Lung (tissue), 12 donors: ENCODE results near the gene ATG2A. TPM values are rescaled to one million over a fixed set of nuclear protein-coding genes. Genes with fewer than 3 reads are reported as not detected.

Source experiments
- ATAC-seq: fragments of 200-7000 bp; cut with Tn5 transposase; one replicate; pipeline ENCODE4 v1.9.1; 2020; ENCODE audit warnings: moderate number of reproducible peaks; ENCODE audit not compliant: insufficient read depth, low FRiP score
- DNase-seq, 3 donors: peaks; one replicate each; pipeline ENCODE4 v3.0.0-alpha.2; 2013 to 2017
- H3K27ac ChIP-seq, 2 donors: one replicate each; pipeline ENCODE4 v1.5.1; 2013; ENCODE audit warnings: mild to moderate bottlenecking in 2 of 2, moderate library complexity in 2 of 2, control low read depth in 1 of 2, inconsistent platforms in 1 of 2, low read depth in 1 of 2, low read length in 1 of 2
- H3K27me3 ChIP-seq, 3 donors: one replicate each; pipeline ENCODE4 v1.5.1; 2013; ENCODE audit warnings: low read length in 2 of 3; ENCODE audit not compliant: control insufficient read depth in 3 of 3, insufficient read depth in 3 of 3
- H3K36me3 ChIP-seq, 4 donors: one replicate each; pipeline ENCODE4 v1.5.1; 2013; ENCODE audit warnings: low read length in 4 of 4, mild to moderate bottlenecking in 1 of 4, moderate library complexity in 1 of 4; ENCODE audit not compliant: control insufficient read depth in 4 of 4, insufficient read depth in 4 of 4
- H3K4me1 ChIP-seq, 5 donors: one replicate each; pipeline ENCODE4 v1.5.1; 2013; ENCODE audit warnings: low read length in 5 of 5, mild to moderate bottlenecking in 2 of 5, moderate library complexity in 1 of 5; ENCODE audit not compliant: control insufficient read depth in 5 of 5, insufficient read depth in 5 of 5
- H3K4me3 ChIP-seq: one replicate; pipeline ENCODE4 v1.5.1; 2013; ENCODE audit warnings: mild to moderate bottlenecking, control low read depth, moderate library complexity
- H3K9ac ChIP-seq, 2 donors: one replicate each; pipeline ENCODE4 v1.5.1; 2013; ENCODE audit warnings: low read length in 2 of 2, control low read depth in 1 of 2; ENCODE audit not compliant: insufficient read depth in 1 of 2
- H3K9me3 ChIP-seq, 4 donors: one replicate each; pipeline ENCODE4 v1.5.1; 2013; ENCODE audit warnings: low read length in 3 of 4, mild to moderate bottlenecking in 1 of 4, moderate library complexity in 1 of 4; ENCODE audit not compliant: control insufficient read depth in 4 of 4, insufficient read depth in 3 of 4
- CTCF ChIP-seq: IDR thresholded peaks from 2 replicates; pipeline ENCODE4 v1.5.1; 2012; ENCODE audit warnings: mild to moderate bottlenecking; ENCODE audit errors: control extremely low read depth, extremely low read depth
- WGBS, 2 donors: extraction: QIAGEN DNeasy Blood & Tissue Kit; methylation state at CpG; one replicate each; pipeline ENCODE4 v1.1.7; 2013; 5-methylcytosine and 5-hydroxymethylcytosine counted together
- polyA plus RNA-seq, 2 donors: library from polyadenylated mRNA; stranded (reverse); fragments of 200-250 nt; gene quantifications; one replicate each; pipeline ENCODE4 v1.2.1, GENCODE V29; 2013
- total RNA-seq, 2 donors: library from RNA; depleted of rRNA in 1 of 2; stranded (reverse); fragments of >200 nt in 1 of 2; gene quantifications; one replicate each; pipeline ENCODE4 v1.2.1, GENCODE V29; 2014 to 2021
- donor health status: control.
- donor health status: control.
- donor health status: Bipolar disorder and iron deficiency.
- donor health status: healthy.
- donor health status: DM: yes; HTN: yes; CAD: no.

Gene ATG2A
- total and polyA plus RNA-seq, 4 donors = 17.4 to 32.5 (median 21.0) TPM

DNA sequence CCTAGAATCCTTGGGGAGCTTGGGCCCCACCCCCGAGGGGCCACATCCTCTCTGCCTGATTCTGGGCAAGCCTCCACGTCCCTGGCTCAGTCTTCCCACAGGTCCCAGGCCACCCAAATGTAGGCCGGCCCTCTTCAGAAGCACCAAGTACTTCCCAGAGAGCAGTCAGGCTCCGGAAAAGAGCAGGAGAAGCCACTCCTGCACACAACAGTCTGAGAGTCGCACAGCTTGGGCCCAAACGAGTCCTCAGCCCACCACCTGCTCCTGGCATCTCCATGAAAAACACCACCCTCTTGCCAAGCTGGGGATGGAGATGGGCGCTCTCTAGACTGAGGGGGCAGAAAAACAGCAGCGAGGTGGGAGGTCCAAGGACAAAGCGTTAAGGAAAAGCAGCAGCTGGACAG lies 54.0 kb downstream of the ATG2A start:
- no peak overlapping the region for H3K4me3 ChIP-seq
- ATAC-seq = no peak
- WGBS, 2 donors = 44 to 63% methylated on average over 9 of the region's 9 CpGs

GRCh38 chr11:64861227-64861975 lies 55.6 kb downstream of the ATG2A start:
- Histone ChIP-seq H3K9ac (no peak overlapping the region), H3K27ac (peak overlapping the region in 1 of 2 donors; percentile 47), H3K27me3 (no peaks in the 10 kb centered on the region), H3K9me3 (peaks cover 0 to 3% (median 0%) of the 10 kb centered on the region in 4 donors), H3K36me3 (peaks cover 0 to 18% (median 7%) of the 10 kb centered on the region in 4 donors), H3K4me1 (peaks cover 15 to 45% (median 23%) of the 10 kb centered on the region in 5 donors), H3K4me3 (no peak overlapping the region)
- ATAC-seq = no peak
- WGBS, 2 donors = 53 to 80% methylated on average over 6 of the region's 6 CpGs
- no peak for DNase-seq
- no peak for TF ChIP-seq CTCF

More for the DNA sequence above, 54.0 kb downstream of the ATG2A start:
- Histone ChIP-seq H3K9me3 (peaks cover 0 to 3% (median 0%) of the 10 kb centered on the region in 4 donors), H3K4me1 (peaks cover 15 to 41% (median 26%) of the 10 kb centered on the region in 5 donors), H3K36me3 (peaks cover 0 to 18% (median 6%) of the 10 kb centered on the region in 4 donors), H3K9ac (peak overlapping the region in 1 of 2 donors; percentile 6), H3K27ac (peak overlapping the region; percentile 91 to 92), H3K27me3 (no peaks in the 10 kb centered on the region)
- TF ChIP-seq CTCF = no peak
- peak; percentile 66 to 85 (median 74) for DNase-seq

DNA sequence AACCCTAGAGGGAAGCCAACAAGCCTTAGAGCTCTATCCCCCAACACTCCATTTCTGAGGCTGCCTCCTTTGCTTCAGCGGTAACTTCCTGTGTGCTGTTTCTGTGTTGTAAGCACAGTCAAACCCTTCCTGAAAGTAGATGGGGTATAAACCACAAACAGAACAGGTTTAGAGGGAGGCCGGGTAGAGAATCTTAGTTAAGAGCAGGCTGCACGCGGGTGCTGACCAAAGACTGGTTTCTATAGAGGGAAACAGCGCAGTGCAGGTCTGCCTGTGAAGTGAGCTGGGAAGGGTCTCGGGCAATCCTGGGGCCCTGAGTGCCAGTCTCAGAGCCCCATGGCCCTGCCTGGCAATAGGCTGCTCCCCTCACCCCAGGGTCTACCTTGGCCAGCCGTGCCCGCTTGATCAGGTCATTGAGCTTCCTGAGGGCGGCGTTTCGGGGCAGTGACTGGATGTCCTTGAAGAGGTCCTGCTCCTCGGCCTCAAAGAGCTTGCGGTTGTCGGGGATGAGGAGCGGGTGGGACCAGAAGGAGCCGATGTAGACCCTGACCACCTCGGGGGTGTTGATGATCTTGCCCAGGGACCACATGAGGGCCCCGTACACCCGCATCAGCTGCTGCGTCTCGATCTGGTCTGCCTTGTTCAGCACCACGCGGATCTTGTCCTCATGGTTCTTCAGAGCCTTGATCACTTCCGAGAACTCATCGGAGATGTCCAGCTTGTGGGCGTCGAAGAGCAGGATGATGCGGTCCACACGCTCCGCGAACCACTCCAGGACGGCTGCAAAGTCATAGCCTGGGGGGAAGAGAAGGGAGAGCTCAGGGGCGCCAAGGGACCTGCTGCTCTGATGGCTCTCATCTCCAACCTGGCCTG lies 57.2 kb downstream of the ATG2A start:
- ATAC-seq (no peak), DNase-seq (no peak)
- Histone ChIP-seq H3K27ac (peak overlapping the region; percentile 57 to 74), H3K4me1 (peaks cover 15 to 55% (median 29%) of the 10 kb centered on the region in 5 donors), H3K9me3 (peaks cover 0 to 3% (median 0%) of the 10 kb centered on the region in 4 donors), H3K4me3 (no peak overlapping the region), H3K36me3 (peaks cover 0 to 22% (median 7%) of the 10 kb centered on the region in 4 donors), H3K9ac (no peak overlapping the region), H3K27me3 (no peaks in the 10 kb centered on the region)
- 66 to 83% methylated on average over 33 of the region's 33 CpGs for WGBS, 2 donors
- no peak for TF ChIP-seq CTCF
